IMR-90 (cell line): ENCODE measurements around the gene RALGAPB. TPM values are rescaled to one million over a fixed set of nuclear protein-coding genes. Genes with fewer than 3 reads are reported as not detected.

ENCODE experiments used
- ATAC-seq: fragments of 200-7000 bp; cut with Tn5 transposase; 2 replicates; pipeline ENCODE4 v1.9.1; 2020; ENCODE audit warnings: low read depth, mild to moderate bottlenecking, moderate library complexity
- BruUV-seq: library from RNA; stranded (reverse); fragments of 400-500 nt; replicated peaks from 2 replicates; lab custom pipeline; 2021; lab: Mats Ljungman, UMichigan
- CTCF ChIA-PET: fragments of 300-600 bp; formaldehyde crosslinking; extraction: SDS; loops from one replicate; lab custom pipeline; 2021; ENCODE audit warnings: antibody characterized with exemption; lab: Yijun Ruan, JAX
- POLR2A ChIA-PET: fragments of 300-600 bp; sonication (Branson Sonifier 250); formaldehyde crosslinking; loops from one replicate; lab custom pipeline; 2022; ENCODE audit warnings: antibody characterized with exemption; ENCODE audit not compliant: unreplicated experiment; lab: Charles Lee
- DNase-seq: peaks from one replicate; pipeline ENCODE4 v3.0.0; 2013
- H2AFZ ChIP-seq: replicated peaks from 2 replicates; pipeline ENCODE3; 2013; ENCODE audit warnings: low read length, mild to moderate bottlenecking; ENCODE audit not compliant: poor library complexity
- H2AK5ac ChIP-seq: 2 replicates; pipeline ENCODE4 v1.6.1; 2013; ENCODE audit warnings: low read depth, low read length, inconsistent platforms
- H2AK9ac ChIP-seq: replicated peaks from 2 replicates; pipeline ENCODE3; 2013; ENCODE audit warnings: mild to moderate bottlenecking, low read depth, low read length, moderate library complexity; ENCODE audit not compliant: poor library complexity
- H2BK120ac ChIP-seq: 2 replicates; pipeline ENCODE4 v1.6.1; 2013; ENCODE audit warnings: low read depth, low read length, inconsistent platforms
- H2BK15ac ChIP-seq: 3 replicates; pipeline ENCODE4 v1.6.1; 2013; ENCODE audit warnings: low read depth, low read length, inconsistent platforms
- H2BK20ac ChIP-seq: 2 replicates; pipeline ENCODE4 v1.6.1; 2013; ENCODE audit warnings: low read depth, mild to moderate bottlenecking, inconsistent platforms, low read length, moderate library complexity
- H2BK5ac ChIP-seq: 2 replicates; pipeline ENCODE4 v1.6.1; 2013; ENCODE audit warnings: mild to moderate bottlenecking, low read depth, low read length, inconsistent platforms; ENCODE audit not compliant: poor library complexity, severe bottlenecking
- H3K14ac ChIP-seq: replicated peaks from 2 replicates; pipeline ENCODE4 v1.6.1; 2013; ENCODE audit warnings: low read depth, low read length, inconsistent platforms
- H3K18ac ChIP-seq: 2 replicates; pipeline ENCODE4 v1.6.1; 2013; ENCODE audit warnings: low read depth, low read length, control low read depth
- H3K23ac ChIP-seq: 2 replicates; pipeline ENCODE4 v1.6.1; 2013; ENCODE audit warnings: low read depth, low read length, inconsistent platforms
- H3K27ac ChIP-seq: 2 replicates; pipeline ENCODE4 v1.5.1; 2013; ENCODE audit warnings: mild to moderate bottlenecking, control low read depth, low read length; ENCODE audit not compliant: insufficient read depth
- H3K27me3 ChIP-seq: 2 replicates; pipeline ENCODE4 v1.6.1; 2013; ENCODE audit warnings: low read length; ENCODE audit not compliant: control insufficient read depth, insufficient read depth
- H3K36me3 ChIP-seq: 2 replicates; pipeline ENCODE4 v1.6.1; 2013; ENCODE audit warnings: low read length, mixed read lengths; ENCODE audit not compliant: control insufficient read depth, insufficient read depth
- H3K4ac ChIP-seq: 2 replicates; pipeline ENCODE4 v1.6.1; 2013; ENCODE audit warnings: low read depth, low read length, inconsistent platforms
- H3K4me1 ChIP-seq: 2 replicates; pipeline ENCODE4 v1.6.1; 2013; ENCODE audit warnings: low read length, mixed read lengths; ENCODE audit not compliant: control insufficient read depth, insufficient read depth
- H3K4me2 ChIP-seq: 2 replicates; pipeline ENCODE4 v1.6.1; 2013; ENCODE audit warnings: low read depth, mild to moderate bottlenecking, control low read depth, low read length, moderate library complexity
- H3K4me3 ChIP-seq: 2 replicates; pipeline ENCODE4 v1.5.1; 2013; ENCODE audit warnings: low read depth, mild to moderate bottlenecking, control low read depth, low read length, moderate library complexity; ENCODE audit not compliant: insufficient read depth
- H3K56ac ChIP-seq: 2 replicates; pipeline ENCODE4 v1.6.1; 2013; ENCODE audit warnings: low read length, inconsistent platforms; ENCODE audit not compliant: insufficient read depth; ENCODE audit errors: extremely low read depth
- H3K79me1 ChIP-seq, 2 experiments: 2 replicates each; pipeline ENCODE4 v1.6.1; 2013; ENCODE audit warnings: low read length in 2 of 2, inconsistent platforms in 1 of 2, low read depth in 1 of 2
- H3K9ac ChIP-seq: 2 replicates; pipeline ENCODE4 v1.6.1; 2013; ENCODE audit warnings: low read depth, low read length, control low read depth
- H3K9me1 ChIP-seq: 2 replicates; pipeline ENCODE4 v1.6.1; 2013; ENCODE audit warnings: low read length, inconsistent platforms; ENCODE audit not compliant: insufficient read depth
- H3K9me3 ChIP-seq: 2 replicates; pipeline ENCODE4 v1.6.1; 2013; ENCODE audit warnings: low read length; ENCODE audit not compliant: control insufficient read depth, insufficient read depth
- H4K20me1 ChIP-seq: 2 replicates; pipeline ENCODE4 v1.6.1; 2013; ENCODE audit warnings: low read length, inconsistent platforms; ENCODE audit not compliant: insufficient read depth
- H4K5ac ChIP-seq: 2 replicates; pipeline ENCODE4 v1.6.1; 2013; ENCODE audit warnings: mild to moderate bottlenecking, low read depth, low read length, control low read depth
- H4K8ac ChIP-seq, 2 experiments: 2 replicates each; pipeline ENCODE4 v1.6.1; 2013; ENCODE audit warnings: low read depth in 2 of 2, low read length in 2 of 2, control low read depth in 1 of 2, inconsistent platforms in 1 of 2
- H4K91ac ChIP-seq: 2 replicates; pipeline ENCODE4 v1.6.1; 2013; ENCODE audit warnings: low read depth, low read length, inconsistent platforms; ENCODE audit not compliant: insufficient read depth
- CHD1 ChIP-seq: IDR thresholded peaks from 2 replicates; pipeline ENCODE4 v1.6.1; 2012; ENCODE audit warnings: low read depth, low read length, improper control_type of control experiment
- NFE2L2 ChIP-seq: fragments of 150-350 bp; IDR thresholded peaks from 2 replicates; pipeline ENCODE4 v1.6.1; 2016; ENCODE audit warnings: low read depth, mild to moderate bottlenecking, low read length
- WGBS, 2 experiments: methylation state at CpG; one replicate each; pipeline versions ENCODE4 v1.1.5 to v1.1.7; 2013; ENCODE audit warnings: missing lambda C conversion rate in 2 of 2; ENCODE audit not compliant: insufficient read length in 1 of 2; ENCODE audit errors: extremely low coverage in 2 of 2; 5-methylcytosine and 5-hydroxymethylcytosine counted together
- dilution Hi-C: fragments of 300-500 bp; cut with HindIII; formaldehyde crosslinking; loops from one replicate; pipeline ENCODE4 v1.14.3; 2018; ENCODE audit warnings: low sequenced_read_pairs; ENCODE audit not compliant: unreplicated experiment
- in situ Hi-C: fragments of 300-500 bp; cut with MboI; formaldehyde crosslinking; loops from 3 replicates; pipeline ENCODE4 v1.14.3; 2019; ENCODE audit warnings: low sequenced_read_pairs, inconsistent platforms, mixed read lengths
- intact Hi-C: fragments of 100-400 bp; cut with micrococcal nuclease; formaldehyde crosslinking; loops from 2 replicates; pipeline ENCODE4 v1.10.0; 2022
- polyA plus RNA-seq, 3 experiments: library from polyadenylated mRNA; depleted of rRNA; stranded (reverse); fragments of >200 nt; gene quantifications; 2 replicates each; pipeline ENCODE4 v1.2.3, GENCODE V29; 2012; ENCODE audit warnings: low replicate concordance in 1 of 3
- total RNA-seq: library from RNA; depleted of rRNA; stranded (reverse); fragments of >200 nt; gene quantifications from 2 replicates; pipeline ENCODE4 v1.2.3, GENCODE V29; 2012

The RALGAPB gene
- total and polyA plus RNA-seq, 2 of the 4 experiments (the other 2 are of a cell fraction), result 12.7 to 30.3 TPM

DNA sequence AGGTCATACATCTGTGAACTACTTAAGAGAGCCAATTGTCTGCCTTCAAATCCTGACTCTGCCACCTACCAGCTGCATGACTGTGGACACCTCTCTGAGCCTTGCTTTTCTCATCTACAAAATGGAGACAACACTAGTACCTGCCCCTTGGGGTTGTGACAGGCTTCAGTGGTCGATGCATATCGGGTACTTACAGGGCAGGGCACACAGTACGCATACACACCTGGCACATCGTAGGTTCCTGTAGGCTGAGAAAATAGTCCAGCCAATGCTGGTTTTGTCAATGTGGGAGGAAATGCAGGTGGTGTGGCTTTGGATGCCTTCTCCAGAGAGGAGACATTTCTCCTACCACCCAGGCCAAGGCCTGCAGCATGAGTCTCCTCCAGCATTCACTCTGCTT, 110.7 kb downstream of the RALGAPB start:
- H3K9me3 ChIP-seq, result no peaks in the 10 kb centered on the region
- no peak for ATAC-seq
- H3K56ac ChIP-seq, result no peak overlapping the region
- TF ChIP-seq NFE2L2, result no peak
- no peak for TF ChIP-seq CHD1
- H2BK120ac ChIP-seq, result no peak overlapping the region
- no TSS peak for BruUV-seq
- H3K9me1 ChIP-seq, result no peaks in the 10 kb centered on the region
- no CpG with 5 or more reads among the region's 4 CpGs for WGBS, 2 experiments
- H4K20me1 ChIP-seq, result no peaks in the 10 kb centered on the region; the same call in 1 of the 2 replicates
- no peak overlapping the region for H3K14ac ChIP-seq
- H3K23ac ChIP-seq, result no peak overlapping the region
- H3K79me1 ChIP-seq, result no peaks in the 10 kb centered on the region
- no peak overlapping the region for H2AK9ac ChIP-seq
- H2AFZ ChIP-seq, result no peak overlapping the region
- H4K8ac ChIP-seq, result no peak overlapping the region
- H4K91ac ChIP-seq, result no peak overlapping the region
- H3K4me1 ChIP-seq, result no peaks in the 10 kb centered on the region
- no peak overlapping the region for H2BK15ac ChIP-seq
- no peak for DNase-seq
- intact Hi-C loops, result no loop called here
- no peaks in the 10 kb centered on the region for H3K36me3 ChIP-seq
- no peak overlapping the region for H2AK5ac ChIP-seq
- no peak overlapping the region for H2BK20ac ChIP-seq
- H3K18ac ChIP-seq, result no peak overlapping the region
- no peak overlapping the region for H4K5ac ChIP-seq
- ChIA-PET CTCF (no interaction called here), POLR2A (no interaction called here)
- no peak overlapping the region for H3K27ac ChIP-seq
- in situ Hi-C loops, result no loop called here
- no peak overlapping the region for H2BK5ac ChIP-seq
- H3K4me3 ChIP-seq, result no peak overlapping the region
- no peak overlapping the region for H3K9ac ChIP-seq
- H3K4me2 ChIP-seq, result no peak overlapping the region
- dilution Hi-C loops, result no loop called here
- no peak overlapping the region for H3K4ac ChIP-seq
- H3K27me3 ChIP-seq, result peaks cover 25% of the 10 kb centered on the region
